ENCODE data around the gene MAP4K3.

DNA sequence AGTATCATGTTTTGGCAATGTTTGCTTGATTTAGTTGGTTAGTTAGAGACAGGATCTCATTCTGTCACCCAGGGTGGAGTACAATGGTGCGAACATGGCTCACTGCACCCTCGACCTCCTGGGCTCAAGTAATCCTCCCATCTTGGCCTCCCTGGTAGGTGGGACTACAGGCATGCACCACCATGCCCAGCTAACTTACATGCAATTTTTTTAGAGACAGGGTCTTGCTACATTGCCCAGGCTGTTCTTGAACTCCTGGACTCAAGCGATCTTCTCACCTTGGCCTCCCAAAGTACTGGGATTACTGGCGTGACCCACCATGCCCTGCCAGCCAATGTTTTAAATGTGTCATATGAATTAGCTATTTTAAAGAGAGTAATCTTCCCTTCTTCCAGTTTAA, 177.0 kb downstream of the MAP4K3 start:
- no peak for TF ChIP-seq ZNF274 (IDR thresholded peaks at IDR 0.05; ENCODE audit: low read depth, low read length)
- no peak for TF ChIP-seq SUZ12 (IDR thresholded peaks at IDR 0.05; ENCODE audit: extremely low read depth, insufficient read depth, insufficient read length)

Measured in NT2/D1 (cell line).